Kidney (tissue), 14 donors: ENCODE data around the gene SEC24D. TPM values are rescaled to one million over a fixed set of nuclear protein-coding genes. Genes with fewer than 3 reads are reported as not detected.

Experiments used
- DNase-seq, 5 donors: peaks; one replicate each; pipeline ENCODE4 v3.0.0-alpha.2; 2013 to 2020
- FAIRE-seq: peaks from 2 replicates; lab custom pipeline; 2012; peaks lifted over from hg19 to GRCh38; lab: Jason Lieb, UNC
- H3K27ac ChIP-seq, 2 donors: one replicate each; pipeline ENCODE4 v1.7.0; 2013; ENCODE audit warnings: low read depth in 2 of 2, low read length in 2 of 2, inconsistent platforms in 1 of 2
- H3K27me3 ChIP-seq: one replicate; pipeline ENCODE4 v1.7.1; 2013; ENCODE audit warnings: low read length, inconsistent platforms; ENCODE audit not compliant: control insufficient read depth, insufficient read depth
- H3K36me3 ChIP-seq, 3 donors: one replicate each; pipeline versions ENCODE4 v1.7.0 to v1.7.1; 2013; ENCODE audit warnings: low read length in 3 of 3, control low read depth in 1 of 3, inconsistent platforms in 1 of 3; ENCODE audit not compliant: insufficient read depth in 3 of 3, control insufficient read depth in 2 of 3
- H3K4me1 ChIP-seq, 3 donors: one replicate each; pipeline versions ENCODE4 v1.7.0 to v1.7.1; 2013; ENCODE audit warnings: low read length in 3 of 3, inconsistent platforms in 1 of 3, low read depth in 1 of 3; ENCODE audit not compliant: control insufficient read depth in 2 of 3, insufficient read depth in 2 of 3
- H3K4me3 ChIP-seq, 3 donors: one replicate each; pipeline versions ENCODE4 v1.7.0 to v1.8.1; 2013; ENCODE audit warnings: low read length in 3 of 3, control low read depth in 1 of 3, inconsistent platforms in 1 of 3
- H3K9ac ChIP-seq, 3 donors: one replicate each; pipeline versions ENCODE4 v1.7.0 to v1.7.1; 2013; ENCODE audit warnings: low read length in 3 of 3, control low read depth in 1 of 3, inconsistent platforms in 1 of 3
- H3K9me3 ChIP-seq, 3 donors: one replicate each; pipeline versions ENCODE4 v1.7.0 to v1.7.1; 2013; ENCODE audit warnings: low read length in 3 of 3, control low read depth in 1 of 3, inconsistent platforms in 1 of 3; ENCODE audit not compliant: control insufficient read depth in 2 of 3, insufficient read depth in 1 of 3
- intact Hi-C: fragments of 100-400 bp; cut with DNase I; formaldehyde crosslinking; loops from one replicate; pipeline ENCODE4 v1.11.1; 2022
- polyA plus RNA-seq: library from polyadenylated mRNA; stranded (reverse); fragments of 350-450 nt; fragmentation: Illumina TruSeq; extraction: RNeasy Lipid Tissue Mini Kit (QIAGEN cat#74804); gene quantifications from one replicate; pipeline ENCODE4 v1.2.3, GENCODE V29; 2014; ENCODE audit warnings: low read depth, low replicate concordance; ENCODE audit not compliant: insufficient read depth
- total RNA-seq: library from RNA; stranded (reverse); fragmentation: NEBNext Ultra II Directional; extraction: Animal tissue kit (Norgen Biotek cat#: 25700); gene quantifications from one replicate; pipeline ENCODE4 v1.2.1, GENCODE V29; 2021
- TF ChIP-seq, protein P1 (sequence below): IDR thresholded peaks from 3 replicates; pipeline ENCODE4 v1.5.1; 2012; ENCODE audit warnings: mild to moderate bottlenecking, moderate library complexity, borderline replicate concordance; ENCODE audit not compliant: insufficient read depth; ENCODE audit errors: extremely low read depth
- donor health status: control.
- donor health status: control.
- donor health status: control.
- donor health status: control.
- donor health status: control.
- donor health status: DM: yes; HTN: yes; CAD: no.
- donor health status: Normal renal cell carcinoma (clear cell type).

Gene SEC24D
- total and polyA plus RNA-seq, 2 donors from 2014 or later = 5.9 to 45.4 TPM

GRCh38 chr4:118821590-118822293, 14.2 kb downstream of the SEC24D start:
- FAIRE-seq = no peak
- no peak overlapping the region for H3K27ac ChIP-seq
- TF ChIP-seq, protein P1, sequence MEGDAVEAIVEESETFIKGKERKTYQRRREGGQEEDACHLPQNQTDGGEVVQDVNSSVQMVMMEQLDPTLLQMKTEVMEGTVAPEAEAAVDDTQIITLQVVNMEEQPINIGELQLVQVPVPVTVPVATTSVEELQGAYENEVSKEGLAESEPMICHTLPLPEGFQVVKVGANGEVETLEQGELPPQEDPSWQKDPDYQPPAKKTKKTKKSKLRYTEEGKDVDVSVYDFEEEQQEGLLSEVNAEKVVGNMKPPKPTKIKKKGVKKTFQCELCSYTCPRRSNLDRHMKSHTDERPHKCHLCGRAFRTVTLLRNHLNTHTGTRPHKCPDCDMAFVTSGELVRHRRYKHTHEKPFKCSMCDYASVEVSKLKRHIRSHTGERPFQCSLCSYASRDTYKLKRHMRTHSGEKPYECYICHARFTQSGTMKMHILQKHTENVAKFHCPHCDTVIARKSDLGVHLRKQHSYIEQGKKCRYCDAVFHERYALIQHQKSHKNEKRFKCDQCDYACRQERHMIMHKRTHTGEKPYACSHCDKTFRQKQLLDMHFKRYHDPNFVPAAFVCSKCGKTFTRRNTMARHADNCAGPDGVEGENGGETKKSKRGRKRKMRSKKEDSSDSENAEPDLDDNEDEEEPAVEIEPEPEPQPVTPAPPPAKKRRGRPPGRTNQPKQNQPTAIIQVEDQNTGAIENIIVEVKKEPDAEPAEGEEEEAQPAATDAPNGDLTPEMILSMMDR = no peak

GRCh38 chr4:118817178-118817930, 18.6 kb downstream of the SEC24D start:
- Histone ChIP-seq H3K36me3 (peaks cover 4 to 19% (median 7%) of the 10 kb centered on the region in 3 donors), H3K4me1 (no peaks in the 10 kb centered on the region), H3K27ac (no peak overlapping the region), H3K9me3 (no peaks in the 10 kb centered on the region), H3K27me3 (no peaks in the 10 kb centered on the region), H3K4me3 (no peak overlapping the region), H3K9ac (no peak overlapping the region)
- TF ChIP-seq, protein P1 = no peak
- DNase-seq = no peak
- no peak for FAIRE-seq
- intact Hi-C loops = no loop called here

More at GRCh38 chr4:118821590-118822293, 14.2 kb downstream of the SEC24D start:
- Histone ChIP-seq H3K9me3 (no peaks in the 10 kb centered on the region), H3K4me1 (peaks cover 0 to 4% (median 0%) of the 10 kb centered on the region in 3 donors), H3K27me3 (no peaks in the 10 kb centered on the region), H3K4me3 (no peak overlapping the region), H3K36me3 (peaks cover 0 to 3% (median 2%) of the 10 kb centered on the region in 3 donors), H3K9ac (no peak overlapping the region)
- no peak for DNase-seq
- intact Hi-C loops = no loop called here

GRCh38 chr4:118816538-118817177, 19.3 kb downstream of the SEC24D start:
- no peak for FAIRE-seq
- peaks cover 4 to 19% (median 7%) of the 10 kb centered on the region in 3 donors for H3K36me3 ChIP-seq

More at GRCh38 chr4:118816538-118817177, 19.3 kb downstream of the SEC24D start:
- H3K27me3 ChIP-seq = no peaks in the 10 kb centered on the region
- no peak overlapping the region for H3K4me3 ChIP-seq
- intact Hi-C loops = no loop called here
- H3K4me1 ChIP-seq = no peaks in the 10 kb centered on the region
- no peak overlapping the region for H3K27ac ChIP-seq
- no peak overlapping the region for H3K9ac ChIP-seq
- H3K9me3 ChIP-seq = no peaks in the 10 kb centered on the region
- TF ChIP-seq, protein P1 = no peak
- DNase-seq = no peak
